Left cardiac atrium (tissue), 4 donors: ENCODE measurements around the gene ACAA1. TPM values are rescaled to one million over a fixed set of nuclear protein-coding genes. Genes with fewer than 3 reads are reported as not detected.

ENCODE experiments used
- ATAC-seq, 2 donors: fragments of 200-7000 bp; cut with Tn5 transposase; one replicate each; pipeline ENCODE4 v1.9.1; 2020; ENCODE audit warnings: mild to moderate bottlenecking in 2 of 2, moderate library complexity in 2 of 2
- DNase-seq: peaks from one replicate; pipeline ENCODE4 v3.0.0-alpha.2; 2020
- intact Hi-C, 2 donors: fragments of 100-400 bp; cut with DNase I; formaldehyde crosslinking; loops; one replicate each; pipeline versions ENCODE4 v1.14.1 to v1.15.1; 2022 to 2023
- total RNA-seq, 2 donors: library from RNA; stranded (reverse); fragmentation: NEBNext Ultra II Directional; extraction: Animal tissue kit (Norgen Biotek cat#: 25700); gene quantifications; one replicate each; pipeline ENCODE4 v1.2.1, GENCODE V29; 2021
- donor health status: DM: no; HTN: yes; CAD: no.
- donor health status: DM: no; HTN: yes; CAD: no; lungs with severe emphysema.
- donor health status: DM: yes; HTN: yes; CAD: no.
- donor health status: Dilated cardiomyopathy.

Gene ACAA1
- total RNA-seq, 2 donors from 2014 or later, result 73.8 to 80.8 TPM

GRCh38 chr3:38114052-38114874, 22.7 kb downstream of the ACAA1 start:
- intact Hi-C loops, result loop anchor here (10.0 kb wide), 1 partner anchor 361 kb away; no protein-coding TSS in a partner anchor
- ATAC-seq (no peak), DNase-seq (no peak)

- DNase-seq, result no peak
- ATAC-seq, result no peak
- intact Hi-C loops, result loop anchor here (10.0 kb wide), 1 partner anchor 362 kb away; no protein-coding TSS in a partner anchor
These were observed 24.6 kb downstream of the ACAA1 start for GRCh38 chr3:38112378-38112761.

GRCh38 chr3:38111696-38112377, 25.1 kb downstream of the ACAA1 start:
- ATAC-seq (no peak), DNase-seq (no peak)
- intact Hi-C loops, result loop anchor here (10.0 kb wide), 1 partner anchor 363 kb away; no protein-coding TSS in a partner anchor

GRCh38 chr3:38111201-38111600, 25.7 kb downstream of the ACAA1 start:
- intact Hi-C loops, result loop anchor here (10.0 kb wide), 1 partner anchor 364 kb away; no protein-coding TSS in a partner anchor
- no peak for ATAC-seq

GRCh38 chr3:38110314-38111050, 26.4 kb downstream of the ACAA1 start:
- DNase-seq (no peak), ATAC-seq (no peak)
- intact Hi-C loops, result loop anchor here (10.0 kb wide), 1 partner anchor 364 kb away; no protein-coding TSS in a partner anchor

More at GRCh38 chr3:38111201-38111600, 25.7 kb downstream of the ACAA1 start:
- DNase-seq, result no peak

GRCh38 chr3:38109580-38110313, 27.2 kb downstream of the ACAA1 start:
- ATAC-seq, result no peak
- intact Hi-C loops, result loop anchor here (10.0 kb wide), 1 partner anchor 365 kb away; no protein-coding TSS in a partner anchor
- no peak for DNase-seq

GRCh38 chr3:38108649-38109579, 28.0 kb downstream of the ACAA1 start:
- ATAC-seq (no peak), DNase-seq (no peak)
- intact Hi-C loops, result no loop called here

- intact Hi-C loops, result no loop called here
- ATAC-seq (no peak), DNase-seq (no peak)
These were observed 28.8 kb downstream of the ACAA1 start for GRCh38 chr3:38107911-38108648.

GRCh38 chr3:38105525-38105924, 31.4 kb downstream of the ACAA1 start:
- intact Hi-C loops, result no loop called here
- no peak for ATAC-seq
- DNase-seq, result no peak

- DNase-seq, result no peak
- intact Hi-C loops, result no loop called here
- ATAC-seq, result no peak
These were observed 34.5 kb downstream of the ACAA1 start for GRCh38 chr3:38102444-38102814.

GRCh38 chr3:38101811-38102443, 35.0 kb downstream of the ACAA1 start:
- DNase-seq, result no peak
- no peak for ATAC-seq
- intact Hi-C loops, result no loop called here

GRCh38 chr3:38100498-38100897, 36.4 kb downstream of the ACAA1 start:
- no peak for ATAC-seq
- intact Hi-C loops, result no loop called here
- no peak for DNase-seq

- ATAC-seq (no peak), DNase-seq (no peak)
- intact Hi-C loops, result no loop called here
These were observed 37.4 kb downstream of the ACAA1 start for GRCh38 chr3:38099518-38099917.

GRCh38 chr3:38098376-38098723, 38.6 kb downstream of the ACAA1 start:
- intact Hi-C loops, result no loop called here
- no peak for DNase-seq
- no peak for ATAC-seq

- ATAC-seq, result no peak
- no peak for DNase-seq
- intact Hi-C loops, result no loop called here
These were observed 39.2 kb downstream of the ACAA1 start for GRCh38 chr3:38097446-38098375.
